HEK293 (cell line): ENCODE measurements around the gene SH3RF1.

Experiments used
- BCL11A ChIP-seq: fragments of 450-650 bp; formaldehyde crosslinking; IDR thresholded peaks from 2 replicates; pipeline ENCODE4 v1.5.1; 2016; ENCODE audit warnings: low read depth, missing biosample characterization, missing genetic modification characterization
- FEZF1 ChIP-seq: fragments of 450-650 bp; formaldehyde crosslinking; IDR thresholded peaks from 2 replicates; pipeline ENCODE4 v1.5.1; 2016; ENCODE audit warnings: missing biosample characterization, missing genetic modification characterization
- PRDM10 ChIP-seq: fragments of 450-650 bp; formaldehyde crosslinking; IDR thresholded peaks from 2 replicates; pipeline ENCODE4 v1.5.1; 2016; ENCODE audit warnings: missing biosample characterization, missing genetic modification characterization
- TSHZ1 ChIP-seq: fragments of 450-650 bp; formaldehyde crosslinking; IDR thresholded peaks from 2 replicates; pipeline ENCODE4 v1.5.1; 2016; ENCODE audit warnings: missing biosample characterization, missing genetic modification characterization, borderline replicate concordance
- ZBTB17 ChIP-seq: fragments of 450-650 bp; formaldehyde crosslinking; IDR thresholded peaks from 2 replicates; pipeline ENCODE4 v1.5.1; 2016; ENCODE audit warnings: missing biosample characterization, missing genetic modification characterization
- ZNF10 ChIP-seq: fragments of 450-650 bp; formaldehyde crosslinking; IDR thresholded peaks from 2 replicates; pipeline ENCODE4 v1.5.1; 2017; ENCODE audit warnings: missing biosample characterization, missing genetic modification characterization
- ZNF133 ChIP-seq: fragments of 450-650 bp; formaldehyde crosslinking; IDR thresholded peaks from 2 replicates; pipeline ENCODE4 v1.5.1; 2016; ENCODE audit warnings: missing biosample characterization, missing genetic modification characterization
- ZNF146 ChIP-seq: fragments of 450-650 bp; formaldehyde crosslinking; IDR thresholded peaks from 2 replicates; pipeline ENCODE4 v1.5.1; 2016; ENCODE audit warnings: missing biosample characterization, missing genetic modification characterization
- ZNF184 ChIP-seq: fragments of 450-650 bp; IDR thresholded peaks from 2 replicates; pipeline ENCODE4 v1.5.1; 2018; ENCODE audit warnings: missing biosample characterization, mild to moderate bottlenecking, missing genetic modification characterization
- ZNF23 ChIP-seq: fragments of 450-650 bp; formaldehyde crosslinking; IDR thresholded peaks from 2 replicates; pipeline ENCODE4 v1.5.1; 2016; ENCODE audit warnings: missing biosample characterization, missing genetic modification characterization, borderline replicate concordance
- ZNF274 ChIP-seq, 2 experiments: fragments of 200-500 bp in 1 of 2; fragments of 450-650 bp in 1 of 2; sonication (Bioruptor generic) in 1 of 2; formaldehyde crosslinking in 1 of 2; IDR thresholded peaks; 2 replicates each; pipeline versions ENCODE4 v1.5.1 to v1.6.1; 2014 to 2016; ENCODE audit warnings: borderline replicate concordance in 1 of 2, inconsistent platforms in 1 of 2, low read length in 1 of 2, missing biosample characterization in 1 of 2, missing genetic modification characterization in 1 of 2
- ZNF280C ChIP-seq: fragments of 450-650 bp; formaldehyde crosslinking; IDR thresholded peaks from 2 replicates; pipeline ENCODE4 v1.5.1; 2016; ENCODE audit warnings: missing biosample characterization, missing genetic modification characterization
- ZNF354C ChIP-seq: fragments of 450-650 bp; formaldehyde crosslinking; IDR thresholded peaks from 2 replicates; pipeline ENCODE4 v1.5.1; 2016; ENCODE audit warnings: missing biosample characterization, missing genetic modification characterization, low read depth, borderline replicate concordance
- ZNF398 ChIP-seq: fragments of 450-650 bp; formaldehyde crosslinking; IDR thresholded peaks from 2 replicates; pipeline ENCODE4 v1.5.1; 2017; ENCODE audit warnings: missing biosample characterization, missing genetic modification characterization
- ZNF423 ChIP-seq: fragments of 450-650 bp; formaldehyde crosslinking; IDR thresholded peaks from 2 replicates; pipeline ENCODE4 v1.5.1; 2016; ENCODE audit warnings: missing biosample characterization, missing genetic modification characterization
- ZNF501 ChIP-seq: fragments of 450-650 bp; formaldehyde crosslinking; IDR thresholded peaks from 2 replicates; pipeline ENCODE4 v1.5.1; 2016; ENCODE audit warnings: missing biosample characterization, missing genetic modification characterization
- ZNF561 ChIP-seq: fragments of 450-650 bp; IDR thresholded peaks from 2 replicates; pipeline ENCODE4 v1.5.1; 2018; ENCODE audit warnings: missing biosample characterization, missing genetic modification characterization, borderline replicate concordance
- ZNF600 ChIP-seq: fragments of 450-650 bp; formaldehyde crosslinking; IDR thresholded peaks from 2 replicates; pipeline ENCODE4 v1.5.1; 2016; ENCODE audit warnings: missing biosample characterization, missing genetic modification characterization
- ZNF677 ChIP-seq: fragments of 450-650 bp; IDR thresholded peaks from 2 replicates; pipeline ENCODE4 v1.5.0; 2018; ENCODE audit warnings: missing biosample characterization, mild to moderate bottlenecking, missing genetic modification characterization, moderate library complexity
- ZSCAN18 ChIP-seq: fragments of 450-650 bp; formaldehyde crosslinking; IDR thresholded peaks from 2 replicates; pipeline ENCODE4 v1.5.1; 2016; ENCODE audit warnings: missing biosample characterization, missing genetic modification characterization
- TF ChIP-seq, protein P1 (sequence below): fragments of 450-650 bp; formaldehyde crosslinking; IDR thresholded peaks from 2 replicates; pipeline ENCODE4 v1.5.1; 2016; ENCODE audit warnings: missing biosample characterization, missing genetic modification characterization

SH3RF1 gene

DNA sequence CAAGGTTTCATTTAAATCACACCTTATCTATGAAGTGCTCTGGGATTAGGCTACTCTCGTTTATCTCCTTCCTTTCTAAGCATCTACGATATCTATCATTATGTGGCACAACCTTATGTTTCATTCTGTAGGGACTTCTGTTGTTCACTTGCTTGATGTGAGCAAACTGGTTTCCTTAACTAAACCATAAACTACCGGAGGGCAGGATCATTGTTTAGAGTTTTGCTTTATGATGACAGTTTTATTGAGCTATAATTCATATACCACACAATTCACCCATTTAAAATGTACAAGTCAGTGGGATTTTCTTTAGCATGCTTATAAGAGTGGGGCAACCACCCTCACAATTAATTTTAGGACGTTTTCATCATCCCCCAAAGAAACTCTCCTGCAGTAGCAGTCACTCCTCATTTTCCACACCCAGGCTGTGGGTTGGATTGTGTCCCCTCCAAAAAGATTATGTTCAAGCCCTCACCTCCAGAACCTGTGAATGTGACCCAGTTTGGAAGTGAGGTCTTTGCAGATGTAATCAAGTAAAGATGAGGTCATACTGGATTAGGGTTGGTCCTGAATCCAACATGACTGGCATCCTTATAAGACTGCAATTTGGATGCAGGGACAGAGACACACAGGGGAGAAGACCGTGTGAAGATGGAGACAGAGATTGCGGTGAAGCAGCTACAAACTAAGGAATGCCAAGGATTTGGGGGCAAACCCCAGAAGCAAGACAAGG lies 42.1 kb upstream of the SH3RF1 start (continued):
- no peak for TF ChIP-seq ZNF354C (tag by site-specific recombination)
- peak; percentile 45 for TF ChIP-seq ZNF398
- TF ChIP-seq ZNF23 (tag by site-specific recombination): no peak
- peak; percentile 33; the same call in 1 of the 2 replicates for TF ChIP-seq BCL11A (tag by site-specific recombination)
- no peak for TF ChIP-seq ZNF274 (IDR thresholded peaks at IDR 0.05; ENCODE audit: low read length)
- no peak for TF ChIP-seq ZNF274 (tag by site-specific recombination; IDR thresholded peaks at IDR 0.05; ENCODE audit: borderline replicate concordance)
- peak; percentile 100 for TF ChIP-seq FEZF1 (tag by site-specific recombination)
- no peak for TF ChIP-seq ZSCAN18 (tag by site-specific recombination)
- TF ChIP-seq ZNF423 (tag by site-specific recombination): no peak
- TF ChIP-seq ZNF677 (tag by site-specific recombination): no peak
- no peak for TF ChIP-seq ZNF133 (tag by site-specific recombination)
- TF ChIP-seq, protein P1, sequence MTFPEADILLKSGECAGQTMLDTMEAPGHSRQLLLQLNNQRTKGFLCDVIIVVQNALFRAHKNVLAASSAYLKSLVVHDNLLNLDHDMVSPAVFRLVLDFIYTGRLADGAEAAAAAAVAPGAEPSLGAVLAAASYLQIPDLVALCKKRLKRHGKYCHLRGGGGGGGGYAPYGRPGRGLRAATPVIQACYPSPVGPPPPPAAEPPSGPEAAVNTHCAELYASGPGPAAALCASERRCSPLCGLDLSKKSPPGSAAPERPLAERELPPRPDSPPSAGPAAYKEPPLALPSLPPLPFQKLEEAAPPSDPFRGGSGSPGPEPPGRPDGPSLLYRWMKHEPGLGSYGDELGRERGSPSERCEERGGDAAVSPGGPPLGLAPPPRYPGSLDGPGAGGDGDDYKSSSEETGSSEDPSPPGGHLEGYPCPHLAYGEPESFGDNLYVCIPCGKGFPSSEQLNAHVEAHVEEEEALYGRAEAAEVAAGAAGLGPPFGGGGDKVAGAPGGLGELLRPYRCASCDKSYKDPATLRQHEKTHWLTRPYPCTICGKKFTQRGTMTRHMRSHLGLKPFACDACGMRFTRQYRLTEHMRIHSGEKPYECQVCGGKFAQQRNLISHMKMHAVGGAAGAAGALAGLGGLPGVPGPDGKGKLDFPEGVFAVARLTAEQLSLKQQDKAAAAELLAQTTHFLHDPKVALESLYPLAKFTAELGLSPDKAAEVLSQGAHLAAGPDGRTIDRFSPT (tag by site-specific recombination): no peak
- TF ChIP-seq ZNF501 (tag by site-specific recombination): no peak; the same call in 1 of the 2 replicates
- TF ChIP-seq ZNF561 (tag by site-specific recombination): peak; percentile 55; the same call in 1 of the 2 replicates
- TF ChIP-seq ZBTB17 (tag by site-specific recombination): 0 out of 2 replicates have a peak, but pooled peaks have one; percentile 43
- TF ChIP-seq ZNF184 (tag by site-specific recombination): no peak
- TF ChIP-seq TSHZ1: peak; percentile 32; the same call in 1 of the 2 replicates
- peak; percentile 76 for TF ChIP-seq PRDM10 (tag by site-specific recombination)
- peak; percentile 35; the same call in 1 of the 2 replicates for TF ChIP-seq ZNF600 (tag by site-specific recombination)
- no peak for TF ChIP-seq ZNF10
- no peak for TF ChIP-seq ZNF146 (tag by site-specific recombination)
- no peak for TF ChIP-seq ZNF280C (tag by site-specific recombination)
